Vagina (tissue), 2 donors: ENCODE results near the gene TRPC4. TPM values are rescaled to one million over a fixed set of nuclear protein-coding genes. Genes with fewer than 3 reads are reported as not detected.

Source experiments
- DNase-seq, 2 donors: peaks; one replicate each; pipeline ENCODE4 v3.0.0-alpha.2; 2017; ENCODE audit errors: extremely low spot score in 2 of 2
- H3K27ac ChIP-seq: fragments of 200-600 bp; sonication (generic); one replicate; pipeline ENCODE4 v1.5.1; 2019
- H3K27me3 ChIP-seq: fragments of 200-600 bp; sonication (generic); one replicate; pipeline ENCODE4 v1.5.1; 2019
- H3K36me3 ChIP-seq, 2 donors: fragments of 200-600 bp; sonication (generic); one replicate each; pipeline ENCODE4 v1.5.1; 2017 to 2019
- H3K4me1 ChIP-seq: fragments of 200-600 bp; sonication (generic); one replicate; pipeline ENCODE4 v1.5.1; 2019
- H3K4me3 ChIP-seq, 2 donors: fragments of 200-600 bp; sonication (generic); 1 replicate in 1 of 2; 2 replicates in 1 of 2; pipeline ENCODE4 v1.5.1; 2016 to 2019
- H3K9me3 ChIP-seq: fragments of 200-600 bp; sonication (generic); one replicate; pipeline ENCODE4 v1.5.1; 2019
- POLR2A ChIP-seq, 2 donors: fragments of 450-650 bp; IDR thresholded peaks; one replicate each; pipeline ENCODE4 v1.6.1; 2017; ENCODE audit warnings: antibody characterized with exemption in 2 of 2, mild to moderate bottlenecking in 2 of 2, moderate library complexity in 2 of 2
- POLR2AphosphoS5 ChIP-seq, 2 donors: sonication (generic); formaldehyde crosslinking; IDR thresholded peaks; one replicate each; pipeline ENCODE4 v1.9.0; 2017; ENCODE audit warnings: antibody characterized with exemption in 2 of 2, mild to moderate bottlenecking in 2 of 2, low read depth in 1 of 2; ENCODE audit not compliant: insufficient read depth in 1 of 2
- intact Hi-C: fragments of 100-400 bp; cut with DNase I; formaldehyde crosslinking; loops from one replicate; pipeline ENCODE4 v1.15.1; 2023
- total RNA-seq: library from RNA; depleted of rRNA; stranded (reverse); fragments of >200 nt; gene quantifications from one replicate; pipeline ENCODE4 v1.2.3, GENCODE V29; 2016
- TF ChIP-seq, protein P1 (sequence below), 3 experiments: fragments of 450-650 bp in 2 of 3; fragments of 200-600 bp in 1 of 3; sonication (generic) in 1 of 3; IDR thresholded peaks; one replicate each; pipeline ENCODE4 v1.5.1; 2017 to 2019; ENCODE audit warnings: antibody characterized with exemption in 3 of 3, mild to moderate bottlenecking in 2 of 3, moderate library complexity in 2 of 3

TRPC4 gene
- total RNA-seq, 1 donor from 2014 or later = 8.3 TPM

DNA sequence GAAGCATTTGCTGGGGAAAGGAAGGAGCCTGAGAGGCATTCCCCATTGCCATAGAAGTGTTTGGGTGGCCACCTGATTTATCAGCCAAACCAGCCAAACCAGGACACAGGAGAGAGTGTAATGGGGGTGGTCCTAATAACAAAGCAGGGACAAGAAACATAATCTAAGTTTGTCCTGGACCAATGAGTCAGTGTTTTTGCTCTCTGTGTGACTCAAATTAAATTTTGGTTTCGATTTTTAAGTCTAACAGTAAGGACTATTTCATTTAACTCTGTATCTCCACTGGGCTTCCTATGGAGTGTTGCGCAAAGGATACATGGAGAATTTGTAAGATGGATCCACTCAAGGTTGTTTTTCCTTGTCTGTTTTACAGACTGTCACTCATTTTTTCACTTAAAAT lies 19.5 kb upstream of the TRPC4 start:
- H3K27me3 ChIP-seq = no peaks in the 10 kb centered on the region
- TF ChIP-seq POLR2AphosphoS5 (IDR thresholded peaks at IDR 0.05; ENCODE audit: insufficient read depth in 1 of 2, low read depth in 1 of 2) = no peak
- no peak for TF ChIP-seq POLR2A (IDR thresholded peaks at IDR 0.05)
- TF ChIP-seq, protein P1, sequence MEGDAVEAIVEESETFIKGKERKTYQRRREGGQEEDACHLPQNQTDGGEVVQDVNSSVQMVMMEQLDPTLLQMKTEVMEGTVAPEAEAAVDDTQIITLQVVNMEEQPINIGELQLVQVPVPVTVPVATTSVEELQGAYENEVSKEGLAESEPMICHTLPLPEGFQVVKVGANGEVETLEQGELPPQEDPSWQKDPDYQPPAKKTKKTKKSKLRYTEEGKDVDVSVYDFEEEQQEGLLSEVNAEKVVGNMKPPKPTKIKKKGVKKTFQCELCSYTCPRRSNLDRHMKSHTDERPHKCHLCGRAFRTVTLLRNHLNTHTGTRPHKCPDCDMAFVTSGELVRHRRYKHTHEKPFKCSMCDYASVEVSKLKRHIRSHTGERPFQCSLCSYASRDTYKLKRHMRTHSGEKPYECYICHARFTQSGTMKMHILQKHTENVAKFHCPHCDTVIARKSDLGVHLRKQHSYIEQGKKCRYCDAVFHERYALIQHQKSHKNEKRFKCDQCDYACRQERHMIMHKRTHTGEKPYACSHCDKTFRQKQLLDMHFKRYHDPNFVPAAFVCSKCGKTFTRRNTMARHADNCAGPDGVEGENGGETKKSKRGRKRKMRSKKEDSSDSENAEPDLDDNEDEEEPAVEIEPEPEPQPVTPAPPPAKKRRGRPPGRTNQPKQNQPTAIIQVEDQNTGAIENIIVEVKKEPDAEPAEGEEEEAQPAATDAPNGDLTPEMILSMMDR (IDR thresholded peaks at IDR 0.05) = no peak
- no peak for DNase-seq
- no peaks in the 10 kb centered on the region for H3K36me3 ChIP-seq
- no peak overlapping the region for H3K27ac ChIP-seq
- H3K4me1 ChIP-seq = no peaks in the 10 kb centered on the region
- H3K9me3 ChIP-seq = no peaks in the 10 kb centered on the region
- intact Hi-C loops = no loop called here
- no peak overlapping the region for H3K4me3 ChIP-seq

DNA sequence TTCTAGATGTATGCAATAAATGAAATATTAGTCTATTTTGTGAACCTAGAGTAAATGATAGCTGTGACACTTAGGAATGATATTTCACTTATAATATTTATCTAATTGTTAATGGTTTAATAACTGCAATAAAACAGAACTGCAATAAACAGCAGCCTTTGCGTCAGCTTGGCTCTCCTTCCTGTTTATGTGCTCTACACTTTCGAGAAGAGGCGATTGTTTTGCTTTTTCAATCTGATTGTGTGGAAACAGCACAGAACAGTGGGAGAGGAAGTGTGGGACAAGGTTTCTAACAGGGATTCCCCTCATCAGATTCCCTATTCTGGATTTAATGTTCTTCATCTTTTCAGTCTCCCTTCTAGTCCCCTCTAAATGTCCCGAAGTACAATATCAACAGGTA lies 17.3 kb upstream of the TRPC4 start:
- no peak for TF ChIP-seq POLR2AphosphoS5 (IDR thresholded peaks at IDR 0.05; ENCODE audit: insufficient read depth in 1 of 2, low read depth in 1 of 2)
- TF ChIP-seq, protein P1 (IDR thresholded peaks at IDR 0.05) = no peak
- no peak for TF ChIP-seq POLR2A (IDR thresholded peaks at IDR 0.05)
- DNase-seq = no peak
- H3K27me3 ChIP-seq = no peaks in the 10 kb centered on the region
- H3K9me3 ChIP-seq = no peaks in the 10 kb centered on the region
- no peaks in the 10 kb centered on the region for H3K4me1 ChIP-seq
- no peak overlapping the region for H3K27ac ChIP-seq
- no peak overlapping the region for H3K4me3 ChIP-seq
- H3K36me3 ChIP-seq = no peaks in the 10 kb centered on the region
- intact Hi-C loops = no loop called here

DNA sequence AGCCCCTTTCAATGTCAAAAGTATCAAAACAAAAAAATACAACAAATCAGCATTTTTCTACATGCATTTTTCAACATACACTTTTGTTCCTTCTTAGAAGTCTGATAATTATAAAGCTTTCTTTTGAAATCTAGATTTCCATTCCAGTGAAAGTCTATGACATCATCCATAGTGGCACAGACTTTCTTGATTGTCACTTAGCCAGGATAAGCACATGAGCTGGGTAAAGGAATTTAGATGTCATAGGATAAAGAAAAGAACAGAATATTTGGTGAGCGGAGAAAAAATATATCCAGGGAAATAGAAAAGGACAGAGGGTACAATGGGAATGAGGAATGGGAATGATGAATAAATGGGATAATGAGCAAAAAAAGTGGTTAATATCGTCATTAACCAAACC lies 15.1 kb upstream of the TRPC4 start:
- intact Hi-C loops = no loop called here
- no peaks in the 10 kb centered on the region for H3K9me3 ChIP-seq
- no peak overlapping the region for H3K27ac ChIP-seq

DNA sequence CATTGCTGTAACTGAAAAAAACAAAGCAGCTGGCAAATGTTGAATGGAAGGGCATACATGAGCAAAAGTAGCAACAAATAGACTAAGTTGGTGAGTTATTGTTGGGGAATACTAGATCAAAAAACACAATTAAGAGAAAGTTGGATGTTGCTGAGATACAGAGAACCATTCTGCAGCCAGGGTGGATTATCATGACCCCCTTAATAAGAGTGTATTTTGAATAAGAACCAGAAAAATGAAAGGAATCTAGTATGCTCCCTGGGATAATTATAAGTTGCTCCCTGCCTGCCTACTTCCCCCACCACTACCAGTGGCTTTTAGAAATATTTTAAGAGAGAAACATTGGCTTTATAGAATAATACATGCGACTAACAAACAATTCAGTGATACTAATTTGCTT lies 14.5 kb upstream of the TRPC4 start:
- TF ChIP-seq POLR2A (IDR thresholded peaks at IDR 0.05) = no peak
- no peak for TF ChIP-seq POLR2AphosphoS5 (IDR thresholded peaks at IDR 0.05; ENCODE audit: insufficient read depth in 1 of 2, low read depth in 1 of 2)
- TF ChIP-seq, protein P1 (IDR thresholded peaks at IDR 0.05) = no peak
- Histone ChIP-seq H3K4me1 (no peaks in the 10 kb centered on the region), H3K4me3 (no peak overlapping the region), H3K9me3 (no peaks in the 10 kb centered on the region), H3K36me3 (no peaks in the 10 kb centered on the region), H3K27me3 (no peaks in the 10 kb centered on the region), H3K27ac (no peak overlapping the region)
- intact Hi-C loops = no loop called here
- DNase-seq = no peak

More for the DNA sequence above, 15.1 kb upstream of the TRPC4 start:
- no peak for DNase-seq
- Histone ChIP-seq H3K4me3 (no peak overlapping the region), H3K4me1 (no peaks in the 10 kb centered on the region), H3K27me3 (no peaks in the 10 kb centered on the region), H3K36me3 (no peaks in the 10 kb centered on the region)
- TF ChIP-seq, protein P1 (IDR thresholded peaks at IDR 0.05) = no peak
- TF ChIP-seq POLR2AphosphoS5 (IDR thresholded peaks at IDR 0.05; ENCODE audit: insufficient read depth in 1 of 2, low read depth in 1 of 2) (no peak), POLR2A (IDR thresholded peaks at IDR 0.05) (no peak)

DNA sequence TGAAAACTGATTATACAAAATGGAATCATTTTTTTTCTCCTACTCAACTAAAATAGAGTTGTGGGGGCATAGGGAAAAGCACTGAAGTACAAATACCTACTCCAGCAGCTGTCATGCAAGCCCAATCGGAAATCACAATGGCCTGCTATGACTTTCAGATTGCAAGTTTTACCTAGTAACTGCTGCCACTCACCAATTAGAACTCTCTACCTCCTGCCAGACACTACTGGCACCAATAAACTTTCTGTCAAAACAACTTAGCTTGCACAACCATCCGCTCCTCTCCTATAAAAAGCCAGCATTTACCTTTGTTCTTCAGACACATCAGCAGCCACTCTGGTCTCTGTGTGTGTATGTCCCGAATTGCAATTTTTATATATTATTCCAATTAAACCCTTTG lies 9.3 kb upstream of the TRPC4 start:
- Histone ChIP-seq H3K27me3 (no peaks in the 10 kb centered on the region), H3K27ac (no peak overlapping the region), H3K4me1 (no peaks in the 10 kb centered on the region), H3K9me3 (no peaks in the 10 kb centered on the region), H3K36me3 (no peaks in the 10 kb centered on the region), H3K4me3 (no peak overlapping the region)
- TF ChIP-seq, protein P1 (IDR thresholded peaks at IDR 0.05) = no peak
- TF ChIP-seq POLR2AphosphoS5 (IDR thresholded peaks at IDR 0.05; ENCODE audit: insufficient read depth in 1 of 2, low read depth in 1 of 2) (no peak), POLR2A (IDR thresholded peaks at IDR 0.05) (no peak)
- intact Hi-C loops = no loop called here
- DNase-seq = no peak
